AG04449 (cell line): ENCODE data around the gene PPHLN1.

Experiments
- CTCF ChIA-PET: fragments of 350-600 bp; formaldehyde crosslinking; extraction: SDS; loops from one replicate; lab custom pipeline; 2021; ENCODE audit warnings: antibody characterized with exemption; lab: Yijun Ruan, JAX
- POLR2A ChIA-PET: fragments of 400-600, 350-600 bp; formaldehyde crosslinking; extraction: SDS; loops from one replicate; lab custom pipeline; 2020; ENCODE audit warnings: antibody characterized with exemption, inconsistent platforms; lab: Yijun Ruan, JAX
- DNase-seq: peaks from one replicate; pipeline ENCODE4 v3.0.0-alpha.2; 2010; ENCODE audit warnings: low read depth, low spot score
- H3K4me3 ChIP-seq: 2 replicates; pipeline ENCODE4 v1.5.1; 2011; ENCODE audit warnings: low read depth, mild to moderate bottlenecking, control low read depth, low read length
- CTCF ChIP-seq: IDR thresholded peaks from one replicate; pipeline ENCODE4 v1.5.1; 2011; ENCODE audit warnings: mild to moderate bottlenecking, moderate library complexity, low read length, control low read depth, inconsistent platforms; ENCODE audit not compliant: insufficient read depth; ENCODE audit errors: missing control alignments

Gene PPHLN1

GRCh38 chr12:42409471-42409870, 83.5 kb downstream of the PPHLN1 start:
- CTCF ChIA-PET = no interaction called here
- DNase-seq = no peak
- TF ChIP-seq CTCF = no peak
- H3K4me3 ChIP-seq = no peak overlapping the region
- POLR2A ChIA-PET = no interaction called here

DNA sequence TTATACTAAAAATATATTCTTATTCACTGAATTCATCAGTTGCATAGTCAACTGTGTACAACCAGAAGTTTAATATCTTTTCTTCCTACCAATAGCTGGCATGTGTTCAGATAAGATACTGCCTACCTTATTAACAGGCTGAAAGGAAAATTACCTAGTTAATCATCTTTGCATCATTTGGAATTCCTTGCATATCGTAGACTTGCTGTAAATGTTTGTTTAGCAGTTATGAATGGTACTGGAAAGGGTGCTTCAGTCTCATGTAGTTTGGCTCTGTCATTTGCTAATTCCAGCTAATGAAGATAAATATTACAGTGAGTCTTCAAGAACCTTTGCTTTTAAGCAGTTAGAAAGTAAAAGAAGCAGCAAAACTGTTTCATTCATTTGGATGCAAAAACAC, 84.4 kb downstream of the PPHLN1 start:
- H3K4me3 ChIP-seq = no peak overlapping the region
- DNase-seq = no peak
- CTCF ChIA-PET = interaction anchor here (0.7 kb wide), 1 partner anchor 39 kb away, joined by 3 read pairs; no protein-coding TSS in a partner anchor
- no peak for TF ChIP-seq CTCF
- POLR2A ChIA-PET = no interaction called here

DNA sequence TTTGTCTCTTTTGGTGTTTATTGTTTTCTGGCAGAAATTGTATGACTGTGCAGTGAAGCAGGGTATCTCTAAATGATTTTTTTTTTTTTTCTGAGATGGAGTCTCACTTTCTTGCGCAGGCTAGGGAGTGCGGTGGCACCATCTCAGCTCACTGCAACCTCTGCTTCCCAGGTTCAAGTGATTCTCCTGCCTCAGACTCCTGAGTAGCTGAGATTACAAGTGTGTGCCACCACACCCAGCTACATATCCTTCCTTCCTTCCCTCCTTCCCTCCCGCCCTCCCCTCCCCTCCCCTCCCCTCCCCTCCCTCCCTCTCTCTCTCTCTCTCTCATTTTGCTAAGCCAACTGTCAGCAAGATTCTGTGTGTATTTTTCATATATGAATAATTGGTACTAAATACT, 94.4 kb downstream of the PPHLN1 start:
- CTCF ChIA-PET = no interaction called here
- no peak overlapping the region for H3K4me3 ChIP-seq
- DNase-seq = no peak
- POLR2A ChIA-PET = no interaction called here
- no peak for TF ChIP-seq CTCF

DNA sequence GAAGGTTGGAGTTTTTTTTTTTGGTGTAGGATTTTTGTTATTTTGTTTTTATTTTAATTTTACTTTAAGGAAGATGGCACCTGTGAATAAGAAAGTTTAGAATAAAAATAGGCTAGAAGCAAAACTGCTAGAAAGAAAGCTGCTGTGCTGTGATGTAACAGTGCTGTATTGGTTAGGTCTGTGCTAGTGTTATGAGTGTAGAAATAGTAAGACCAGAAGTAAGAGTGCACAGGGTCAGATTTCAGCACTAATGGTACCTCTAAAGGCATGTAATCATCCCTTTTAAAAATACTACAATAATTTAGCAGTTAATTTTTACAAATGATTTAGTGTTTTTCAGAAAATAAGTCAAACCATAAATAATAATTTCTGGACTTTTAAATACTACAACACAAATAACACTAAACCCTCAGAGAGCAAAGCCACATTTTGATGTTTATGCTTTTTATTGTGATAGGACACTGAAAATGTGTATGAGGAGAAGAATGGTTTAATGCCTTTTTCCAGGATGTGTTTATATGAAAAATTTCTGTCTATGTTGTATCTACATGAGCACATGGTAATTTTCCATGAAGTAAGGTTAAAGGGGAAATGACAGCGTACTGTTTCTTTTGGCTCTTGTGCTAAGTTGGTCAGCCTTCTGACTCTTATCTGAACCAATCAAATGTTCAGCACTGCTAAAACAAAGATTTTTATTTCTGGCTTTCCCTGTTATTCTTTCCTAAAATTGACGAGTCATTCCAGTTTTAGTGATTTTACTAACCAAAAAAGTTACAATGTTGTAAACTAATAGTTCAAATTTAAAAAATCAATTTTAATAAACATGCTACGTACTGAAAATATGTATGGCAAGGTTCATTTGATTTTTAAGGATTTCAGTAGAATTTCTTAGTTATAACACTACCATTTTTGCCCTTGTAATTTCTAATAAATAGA, 96.1 kb downstream of the PPHLN1 start:
- ChIA-PET CTCF (no interaction called here), POLR2A (no interaction called here)
- H3K4me3 ChIP-seq = no peak overlapping the region
- TF ChIP-seq CTCF = no peak
- peak; percentile 26 for DNase-seq

DNA sequence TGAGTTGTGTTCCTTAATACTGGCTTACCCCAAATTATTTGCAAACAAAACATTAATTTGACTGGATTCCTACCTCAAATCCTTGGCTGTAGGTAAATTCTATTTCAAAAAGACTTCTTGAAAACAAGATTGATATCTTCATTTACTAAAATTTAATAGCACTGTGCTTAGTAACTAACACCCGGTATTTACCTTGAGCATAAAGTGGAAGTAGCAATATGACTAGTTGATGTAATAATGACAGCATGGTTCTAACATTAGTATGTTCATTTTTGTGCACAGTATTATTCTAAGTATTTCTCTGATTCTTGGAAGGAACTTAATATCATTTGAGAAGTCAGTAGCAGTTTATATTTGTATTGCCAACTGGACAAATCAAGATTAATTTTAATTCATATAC, 96.8 kb downstream of the PPHLN1 start:
- POLR2A ChIA-PET = no interaction called here
- no peak for TF ChIP-seq CTCF
- CTCF ChIA-PET = no interaction called here

DNA sequence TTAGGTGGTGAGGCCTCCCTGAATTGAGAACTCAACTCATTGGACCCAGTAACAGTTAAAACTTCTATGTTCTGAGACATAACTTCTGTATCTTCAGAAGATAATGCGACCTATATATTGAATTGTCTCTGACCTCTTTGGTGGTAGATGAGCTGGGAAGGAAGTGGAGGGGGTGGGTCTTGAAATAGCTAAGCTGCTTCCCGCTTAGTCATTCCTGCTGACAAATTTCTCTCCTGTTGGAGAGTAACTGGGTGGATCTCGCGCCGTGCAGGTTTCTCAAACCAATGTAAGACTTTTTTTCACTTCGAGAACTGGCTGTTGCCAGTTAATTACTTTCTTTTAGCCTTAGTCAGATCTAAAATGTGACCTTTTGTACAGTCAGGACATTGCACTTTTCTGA, 100.8 kb downstream of the PPHLN1 start:
- ChIA-PET CTCF (no interaction called here), POLR2A (interaction anchor here (0.6 kb wide), 1 partner anchor 22 kb away, joined by 3 read pairs; no protein-coding TSS in a partner anchor)
- no peak for TF ChIP-seq CTCF
- H3K4me3 ChIP-seq = no peak overlapping the region
- no peak for DNase-seq

More for the DNA sequence above, 96.8 kb downstream of the PPHLN1 start:
- no peak overlapping the region for H3K4me3 ChIP-seq
- DNase-seq = no peak
